Right kidney (tissue), 1 donor: Measurements from ENCODE around the gene RSRC1.
A peak's percentile ranks its signal among the peaks of the same experiment; 100 is the strongest.
"Not testable (repeated sequence)": the region's sequence is repeated elsewhere in the genome, so short reads cannot be mapped to it uniquely, and the experiment has no call there.

Experiments
- DNase-seq: peaks from one replicate; pipeline ENCODE4 v3.0.0-alpha.2; 2016

RSRC1 gene

GRCh38 chr3:158528076-158528674 lies 418.3 kb downstream of the RSRC1 start:
- DNase-seq, result no peak

GRCh38 chr3:158531334-158531733 lies 421.4 kb downstream of the RSRC1 start:
- DNase-seq, result no peak

DNA sequence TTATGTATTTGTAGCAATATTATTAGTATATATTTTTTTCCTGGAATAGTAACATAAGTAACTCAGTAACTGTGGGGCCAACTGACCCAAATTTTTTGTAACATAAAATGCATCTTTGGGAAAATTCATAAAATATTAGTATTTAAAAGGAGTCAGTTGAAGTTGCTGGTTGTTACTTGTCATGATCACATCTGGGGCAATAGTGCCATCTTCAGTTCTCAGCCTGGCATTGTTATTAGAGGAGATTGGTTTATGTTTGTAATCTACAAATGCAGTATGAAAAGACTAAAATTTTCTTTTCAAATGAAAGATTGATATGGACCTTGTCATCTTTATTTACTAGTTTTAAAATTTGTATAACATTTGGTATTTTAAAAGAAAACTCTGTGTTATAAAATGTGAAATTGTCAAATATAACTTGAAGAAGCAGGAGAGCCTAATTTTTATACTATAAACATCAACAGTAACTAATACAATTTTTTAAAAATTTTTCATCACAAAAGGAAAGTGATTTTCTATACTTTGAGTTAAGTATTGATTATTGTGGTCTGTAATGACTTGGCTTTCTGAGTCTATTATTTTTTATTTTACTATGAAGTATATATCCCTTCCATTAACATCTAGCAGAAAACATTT lies 422.3 kb downstream of the RSRC1 start:
- DNase-seq, result no peak

- DNase-seq, result no peak
These were observed 426.0 kb downstream of the RSRC1 start for GRCh38 chr3:158535918-158536317.

GRCh38 chr3:158539414-158540014 lies 429.6 kb downstream of the RSRC1 start:
- DNase-seq, result no peak

DNA sequence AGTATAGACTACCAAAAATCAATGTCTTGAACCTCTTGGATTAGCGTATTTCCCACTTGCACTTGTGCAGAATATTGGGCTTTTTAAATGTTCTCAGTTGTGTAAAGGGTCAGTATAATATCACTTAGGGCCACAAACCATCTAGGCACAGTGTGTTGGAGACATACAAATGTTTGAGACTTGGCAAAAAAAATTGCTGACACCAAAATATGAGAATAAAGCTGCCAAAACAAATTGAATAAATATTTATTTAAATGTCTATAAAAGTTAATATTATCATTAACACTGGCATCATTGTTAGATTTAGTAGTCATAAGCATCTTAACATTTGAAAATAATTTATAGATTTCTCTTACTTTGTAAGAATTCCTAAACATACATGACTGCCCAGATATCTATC lies 430.2 kb downstream of the RSRC1 start:
- no peak for DNase-seq

- no peak for DNase-seq
These were observed 438.8 kb downstream of the RSRC1 start for GRCh38 chr3:158548691-158549090.

DNA sequence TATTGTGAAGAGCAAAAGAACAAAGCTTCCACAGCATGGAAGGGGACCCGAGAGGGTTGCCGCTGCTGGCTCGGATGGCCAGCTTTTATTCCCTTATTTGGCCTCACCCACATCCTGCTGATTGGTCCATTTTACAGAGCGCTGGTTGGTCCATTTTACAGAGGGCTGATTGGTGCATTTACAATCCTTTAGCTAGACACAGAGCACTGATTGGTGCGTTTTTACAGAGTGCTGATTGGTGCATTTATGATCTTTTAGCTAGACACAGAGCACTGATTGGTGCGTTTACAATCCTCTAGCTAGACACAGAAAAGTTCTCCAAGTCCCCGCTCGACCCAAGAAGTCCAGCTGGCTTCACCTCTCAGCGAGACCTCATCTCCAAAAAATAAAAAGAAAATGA lies 440.0 kb downstream of the RSRC1 start:
- DNase-seq, result not testable (repeated sequence)

DNA sequence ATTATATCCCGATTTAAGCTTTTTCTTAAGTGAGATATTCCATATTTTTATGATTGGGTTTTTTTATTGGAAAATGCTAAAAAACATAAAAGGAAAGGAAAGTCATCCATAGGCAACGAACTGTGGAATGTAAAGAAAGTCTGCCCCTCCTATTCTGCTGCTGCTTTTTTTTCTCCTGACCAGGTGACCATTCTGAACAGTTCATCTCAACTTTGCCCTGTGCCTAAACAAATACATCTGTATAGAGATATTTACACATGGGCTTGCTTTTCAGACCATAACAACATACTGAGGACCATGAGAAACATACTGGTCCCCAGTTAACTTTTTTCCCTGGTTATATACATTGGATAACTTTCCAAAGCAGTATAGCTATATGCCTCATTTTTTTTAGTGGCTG lies 442.2 kb downstream of the RSRC1 start:
- no peak for DNase-seq

- DNase-seq, result no peak
These were observed 449.6 kb downstream of the RSRC1 start for GRCh38 chr3:158559504-158559903.

GRCh38 chr3:158560979-158561378 lies 451.1 kb downstream of the RSRC1 start:
- DNase-seq, result no peak

DNA sequence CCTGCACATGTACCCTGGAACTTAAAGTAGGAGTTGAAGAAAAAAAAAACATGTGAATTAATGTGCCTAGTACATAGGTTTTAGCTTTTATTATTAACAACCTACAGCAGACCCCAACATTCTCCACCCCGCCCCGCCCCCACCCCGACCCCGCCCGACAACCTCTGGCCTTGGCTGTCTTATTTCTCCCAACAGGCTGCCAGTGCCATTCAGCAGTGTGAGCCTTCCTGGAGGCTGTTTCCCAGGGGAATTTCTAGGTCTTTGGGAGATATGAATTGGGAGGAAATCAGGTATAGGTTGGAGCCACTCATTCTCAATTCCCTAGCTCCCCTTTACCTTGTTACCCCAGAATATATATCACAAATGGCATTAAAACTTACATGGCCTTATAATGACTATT lies 452.8 kb downstream of the RSRC1 start:
- DNase-seq, result no peak

GRCh38 chr3:158563076-158563475 lies 453.2 kb downstream of the RSRC1 start:
- DNase-seq, result no peak

- no peak for DNase-seq
These were observed 455.2 kb downstream of the RSRC1 start for GRCh38 chr3:158565076-158565475.

DNA sequence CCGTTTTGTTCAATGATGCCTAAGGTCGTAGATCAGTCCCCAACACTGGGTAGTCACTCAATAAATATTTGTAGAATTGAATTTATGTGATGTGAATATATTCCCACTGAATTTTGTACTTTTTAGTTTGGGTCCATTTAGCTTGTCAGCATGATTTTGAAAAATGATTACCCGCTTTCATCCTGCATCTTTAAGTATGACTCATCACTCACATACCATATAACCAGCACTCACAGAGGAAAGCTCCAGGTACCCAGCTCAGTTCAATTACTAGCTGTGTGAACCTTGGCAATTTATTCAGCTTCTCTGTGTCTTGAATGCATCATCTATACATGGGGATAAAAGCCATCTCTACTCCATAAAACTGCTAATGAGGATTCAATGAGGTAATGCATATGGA lies 458.9 kb downstream of the RSRC1 start:
- no peak for DNase-seq

DNA sequence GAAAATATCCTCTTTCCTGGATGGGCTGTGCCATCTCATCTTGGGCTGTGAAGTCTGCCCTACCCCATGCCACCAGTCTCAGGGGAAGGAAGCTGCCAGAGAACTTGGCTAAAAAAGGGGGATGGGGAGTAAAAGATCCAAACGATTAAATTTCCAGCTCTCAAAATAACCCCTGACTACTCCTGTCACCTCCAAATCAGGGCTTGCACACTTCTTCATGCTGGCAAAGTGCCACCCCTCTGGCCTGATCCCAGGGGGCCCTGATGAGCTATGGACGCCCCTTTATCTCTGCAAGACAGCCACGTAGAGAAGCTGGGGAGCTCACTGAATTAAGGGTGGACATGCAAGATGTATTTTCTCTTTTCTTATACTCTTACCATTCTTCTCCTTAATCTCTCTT lies 459.9 kb downstream of the RSRC1 start:
- no peak for DNase-seq

GRCh38 chr3:158570999-158571702 lies 461.3 kb downstream of the RSRC1 start, which contains the start of gene MLF1:
MLF1 (plus strand) TSS chr3:158571194; CDS start chr3:158571301, 107 bp downstream.
- DNase-seq, result peak; percentile 89

GRCh38 chr3:158571969-158572765 lies 462.3 kb downstream of the RSRC1 start:
- no peak for DNase-seq

GRCh38 chr3:158572766-158573060 lies 462.8 kb downstream of the RSRC1 start:
- no peak for DNase-seq

DNA sequence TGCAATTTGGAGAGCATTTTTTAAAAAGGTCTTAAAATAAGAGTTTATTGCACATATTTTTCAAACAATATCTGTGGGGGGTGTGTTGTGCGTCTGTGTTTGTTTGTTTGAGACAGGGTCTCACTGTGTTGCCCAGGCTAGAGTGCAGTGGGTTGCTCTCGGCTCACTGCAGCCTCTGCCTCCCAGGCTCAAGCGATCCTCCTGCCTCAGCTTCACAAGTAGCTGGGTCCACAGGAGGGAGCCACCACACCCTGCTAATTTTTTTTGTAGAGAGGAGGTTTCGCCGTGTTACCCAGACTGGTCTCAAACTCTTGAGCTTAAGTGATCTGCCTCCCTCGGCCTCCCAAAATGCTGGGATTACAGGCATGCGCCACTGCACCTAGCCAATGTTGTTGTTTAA lies 463.8 kb downstream of the RSRC1 start:
- no peak for DNase-seq

GRCh38 chr3:158574646-158575045 lies 464.8 kb downstream of the RSRC1 start:
- DNase-seq, result no peak

GRCh38 chr3:158590223-158590622 lies 480.3 kb downstream of the RSRC1 start:
- DNase-seq, result no peak
